Measurements from ENCODE around the gene GAS6.

Gene GAS6

DNA sequence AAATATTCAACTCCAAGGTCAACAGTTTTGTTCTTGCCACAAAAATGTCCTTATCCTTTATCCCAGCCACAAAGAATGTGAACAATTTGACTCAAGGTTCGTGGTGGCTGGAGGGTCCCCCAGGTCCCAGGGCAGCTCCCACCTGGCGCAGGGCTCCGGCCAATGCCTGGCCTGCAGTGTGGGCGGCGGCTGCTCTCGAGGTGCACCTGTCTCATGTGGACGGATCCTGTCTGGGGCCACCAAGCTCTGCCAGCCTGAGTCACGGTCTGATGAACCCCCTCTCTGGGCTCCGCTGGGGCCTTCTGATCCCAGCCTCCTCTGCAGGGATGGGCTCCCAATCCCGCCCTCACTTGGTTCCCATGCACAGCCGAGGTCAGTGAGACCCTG lies 49.4 kb downstream of the GAS6 start:
- TF ChIP-seq, protein P1, sequence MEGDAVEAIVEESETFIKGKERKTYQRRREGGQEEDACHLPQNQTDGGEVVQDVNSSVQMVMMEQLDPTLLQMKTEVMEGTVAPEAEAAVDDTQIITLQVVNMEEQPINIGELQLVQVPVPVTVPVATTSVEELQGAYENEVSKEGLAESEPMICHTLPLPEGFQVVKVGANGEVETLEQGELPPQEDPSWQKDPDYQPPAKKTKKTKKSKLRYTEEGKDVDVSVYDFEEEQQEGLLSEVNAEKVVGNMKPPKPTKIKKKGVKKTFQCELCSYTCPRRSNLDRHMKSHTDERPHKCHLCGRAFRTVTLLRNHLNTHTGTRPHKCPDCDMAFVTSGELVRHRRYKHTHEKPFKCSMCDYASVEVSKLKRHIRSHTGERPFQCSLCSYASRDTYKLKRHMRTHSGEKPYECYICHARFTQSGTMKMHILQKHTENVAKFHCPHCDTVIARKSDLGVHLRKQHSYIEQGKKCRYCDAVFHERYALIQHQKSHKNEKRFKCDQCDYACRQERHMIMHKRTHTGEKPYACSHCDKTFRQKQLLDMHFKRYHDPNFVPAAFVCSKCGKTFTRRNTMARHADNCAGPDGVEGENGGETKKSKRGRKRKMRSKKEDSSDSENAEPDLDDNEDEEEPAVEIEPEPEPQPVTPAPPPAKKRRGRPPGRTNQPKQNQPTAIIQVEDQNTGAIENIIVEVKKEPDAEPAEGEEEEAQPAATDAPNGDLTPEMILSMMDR (IDR thresholded peaks at IDR 0.05; ENCODE audit: borderline replicate concordance, control extremely low read depth, extremely low read depth, insufficient read depth, missing control alignments) = no peak
- in situ Hi-C loops (cut with MboI; ENCODE audit: low sequenced_read_pairs, unreplicated experiment) = no loop called here
- DNase-seq (ENCODE audit: low spot score) = no peak

DNA sequence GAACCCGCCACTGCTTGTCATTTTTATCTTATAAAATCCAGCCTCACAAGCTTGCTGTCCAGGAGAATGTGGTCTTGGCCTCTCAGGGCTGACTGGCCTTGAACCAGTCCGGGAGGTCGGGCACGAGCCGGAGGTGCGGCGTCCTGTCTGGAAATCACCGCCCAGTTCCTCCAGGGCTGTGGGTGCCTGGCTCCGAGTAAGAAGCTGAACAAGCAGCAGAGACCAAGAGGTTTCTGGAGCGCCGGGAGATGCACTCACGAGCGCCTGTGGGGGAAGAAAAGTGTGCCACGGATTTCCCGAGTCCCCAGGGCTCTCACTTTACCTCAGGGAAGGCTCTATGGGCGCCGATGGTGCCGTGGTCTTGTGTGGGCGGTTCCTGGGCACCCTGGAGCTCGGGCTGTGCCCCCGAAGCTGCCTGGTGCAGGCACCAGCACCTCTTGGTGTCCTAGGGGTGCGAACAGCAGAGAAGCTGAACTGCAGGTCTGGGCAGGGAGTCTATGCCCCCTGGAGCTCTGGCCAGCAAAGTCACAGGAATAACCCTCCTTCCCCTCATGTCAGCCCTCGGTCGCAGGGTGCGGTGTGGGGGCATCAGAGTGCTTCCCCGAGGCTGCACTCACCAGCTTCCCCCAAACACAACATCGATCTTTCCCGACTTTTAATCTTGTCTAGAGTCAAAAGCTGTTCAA lies 50.0 kb downstream of the GAS6 start:
- in situ Hi-C loops (cut with MboI; ENCODE audit: low sequenced_read_pairs, unreplicated experiment) = no loop called here
- TF ChIP-seq, protein P1 (IDR thresholded peaks at IDR 0.05; ENCODE audit: borderline replicate concordance, control extremely low read depth, extremely low read depth, insufficient read depth, missing control alignments) = no peak
- DNase-seq (ENCODE audit: low spot score) = no peak

DNA sequence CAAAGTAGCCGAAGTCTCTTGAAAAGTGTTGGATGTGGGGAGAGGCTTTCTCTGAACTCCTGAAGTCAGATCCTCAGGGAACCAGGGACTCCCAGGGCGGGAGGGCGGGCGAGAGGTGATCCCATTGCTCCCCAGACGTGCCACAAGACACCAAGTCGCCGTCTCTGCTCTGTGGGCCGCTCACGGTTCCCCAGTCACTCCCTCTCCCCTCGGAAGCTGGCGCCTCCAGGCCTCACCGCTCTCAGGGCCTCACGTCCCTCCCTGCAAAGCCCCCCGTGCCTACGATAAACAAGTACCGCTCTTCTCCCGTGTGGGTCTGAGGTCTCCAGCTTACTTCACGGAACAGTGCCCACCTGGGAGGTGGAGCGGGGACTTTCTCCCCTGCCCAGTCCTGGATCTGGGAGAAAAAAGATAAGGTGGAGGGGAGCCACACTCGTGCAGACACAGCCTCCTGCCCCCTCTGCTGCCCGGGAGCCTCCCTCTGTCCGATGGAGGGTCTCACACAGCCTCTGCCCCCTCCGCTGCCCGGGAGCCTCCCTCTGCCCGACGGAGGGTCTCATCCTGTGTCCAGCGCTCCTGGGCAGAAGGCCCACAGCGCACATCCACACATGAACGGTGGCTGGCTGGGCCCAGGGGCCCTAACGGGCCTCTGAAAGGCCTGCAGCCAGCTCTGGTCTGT lies 50.7 kb downstream of the GAS6 start:
- in situ Hi-C loops (cut with MboI; ENCODE audit: low sequenced_read_pairs, unreplicated experiment) = no loop called here
- DNase-seq (ENCODE audit: low spot score) = no peak
- TF ChIP-seq, protein P1 (IDR thresholded peaks at IDR 0.05; ENCODE audit: borderline replicate concordance, control extremely low read depth, extremely low read depth, insufficient read depth, missing control alignments) = no peak

DNA sequence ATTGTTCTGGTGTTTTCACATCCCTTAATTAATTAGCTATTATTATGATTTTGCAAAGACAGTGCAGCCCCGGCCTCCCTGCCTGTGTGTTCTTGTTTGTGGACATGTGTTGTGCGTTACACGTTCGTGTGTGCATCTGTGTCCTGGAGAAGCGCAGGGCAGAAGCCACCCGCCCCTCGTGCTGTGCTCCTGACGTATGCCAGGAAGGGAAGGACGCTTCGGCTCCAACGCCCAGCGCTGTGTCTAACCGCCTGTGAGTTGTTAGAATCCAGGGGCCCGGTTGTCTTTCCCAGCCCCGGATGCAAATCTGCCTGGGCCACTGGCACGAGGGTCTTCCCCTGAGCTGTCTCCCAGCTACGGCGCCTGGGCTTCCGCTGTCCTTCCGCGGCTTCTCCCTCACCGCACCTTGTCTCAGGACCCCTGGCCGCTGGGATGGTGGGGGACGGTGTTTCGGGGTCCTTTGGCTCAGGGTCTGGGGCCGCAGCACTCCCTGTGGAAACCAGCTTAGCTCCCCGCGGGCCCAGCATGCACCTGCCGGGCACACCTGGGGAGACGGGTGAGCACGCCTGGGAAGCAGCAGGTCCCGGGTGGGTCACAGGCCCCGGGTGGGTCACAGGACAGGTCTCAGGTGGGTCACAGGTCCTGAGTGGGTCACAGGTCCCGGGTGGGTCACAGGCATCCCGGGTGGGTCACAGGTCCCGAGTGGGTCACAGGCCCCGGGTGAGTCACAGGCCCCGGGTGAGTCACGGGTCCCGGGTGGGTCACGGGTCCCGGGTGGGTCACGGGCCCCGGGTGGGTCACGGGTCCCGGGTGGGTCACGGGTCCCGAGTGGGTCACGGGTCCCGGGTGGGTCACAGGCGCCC lies 51.5 kb downstream of the GAS6 start:
- no peak for DNase-seq (ENCODE audit: low spot score)
- in situ Hi-C loops (cut with MboI; ENCODE audit: low sequenced_read_pairs, unreplicated experiment) = no loop called here
- TF ChIP-seq, protein P1 (IDR thresholded peaks at IDR 0.05; ENCODE audit: borderline replicate concordance, control extremely low read depth, extremely low read depth, insufficient read depth, missing control alignments) = no peak

DNA sequence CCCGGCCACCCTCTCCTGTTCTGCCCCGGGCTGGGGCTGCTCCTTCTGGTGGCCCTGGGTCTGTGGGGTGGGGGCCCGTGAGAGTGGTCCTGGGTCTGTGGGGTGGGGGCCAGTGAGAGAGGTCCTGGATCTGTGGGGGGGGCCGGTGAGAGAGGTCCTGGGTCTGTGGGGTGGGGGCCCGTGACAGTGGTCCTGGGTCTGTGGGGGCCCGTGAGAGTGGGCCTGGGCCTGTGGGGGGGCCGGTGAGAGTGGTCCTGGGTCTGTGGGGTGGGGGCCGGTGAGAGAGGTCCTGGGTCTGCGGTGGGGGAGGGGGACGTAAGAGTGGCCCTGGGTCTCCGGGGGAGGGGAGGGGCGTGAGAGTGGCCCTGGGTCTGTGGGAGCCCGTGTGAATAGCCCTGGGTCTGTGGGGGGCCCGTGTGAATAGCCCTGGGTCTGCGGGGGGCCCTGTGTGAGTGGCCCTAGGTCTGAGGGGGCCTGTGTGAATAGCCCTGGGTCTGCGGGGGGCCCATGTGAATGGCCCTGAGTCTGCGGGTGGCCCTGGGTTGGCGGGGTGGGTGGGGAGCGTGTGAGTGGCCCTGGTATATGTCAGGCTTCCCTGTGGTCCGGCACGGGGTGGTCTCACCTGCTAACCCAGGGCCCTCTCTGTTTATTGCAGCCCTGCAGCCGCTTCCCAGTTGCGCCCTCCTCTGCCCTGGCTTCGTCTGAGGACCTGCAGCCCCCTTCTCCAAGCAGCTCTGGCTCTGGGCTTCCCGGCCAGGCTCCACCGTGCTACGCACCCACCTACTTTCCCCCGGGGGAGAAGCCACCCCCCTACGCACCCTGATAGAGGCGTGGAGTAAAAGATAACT lies 52.6 kb downstream of the GAS6 start:
- TF ChIP-seq, protein P1 (IDR thresholded peaks at IDR 0.05; ENCODE audit: borderline replicate concordance, control extremely low read depth, extremely low read depth, insufficient read depth, missing control alignments) = no peak
- no peak for DNase-seq (ENCODE audit: low spot score)
- in situ Hi-C loops (cut with MboI; ENCODE audit: low sequenced_read_pairs, unreplicated experiment) = no loop called here

DNA sequence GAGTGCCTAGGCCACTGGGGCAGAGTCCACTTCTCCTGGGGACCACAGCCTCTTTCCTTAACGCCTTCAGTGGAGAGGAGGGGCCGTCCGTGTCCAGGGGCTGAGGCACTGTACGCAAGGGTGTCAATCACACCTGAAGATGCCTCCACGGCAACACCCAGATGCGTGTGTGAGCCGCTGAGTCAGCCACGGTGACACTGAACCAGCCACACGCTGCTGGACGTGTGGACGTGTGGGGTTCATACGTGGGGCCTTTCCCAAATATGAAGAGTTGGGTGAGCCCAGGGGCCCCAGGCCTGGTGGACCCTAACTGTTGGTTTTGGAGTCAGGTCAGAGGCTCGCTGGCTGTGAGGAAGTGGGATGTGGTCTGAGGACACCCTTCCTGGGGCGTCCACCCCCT lies 53.2 kb downstream of the GAS6 start:
- in situ Hi-C loops (cut with MboI; ENCODE audit: low sequenced_read_pairs, unreplicated experiment) = no loop called here
- DNase-seq (ENCODE audit: low spot score) = no peak
- TF ChIP-seq, protein P1 (IDR thresholded peaks at IDR 0.05; ENCODE audit: borderline replicate concordance, control extremely low read depth, extremely low read depth, insufficient read depth, missing control alignments) = no peak
